GM12878 (cell line): Measurements from ENCODE around the gene ESYT2. TPM values are rescaled to one million over a fixed set of nuclear protein-coding genes. Genes with fewer than 3 reads are reported as not detected.

Experiments
- ATAC-seq: fragments of 200-7000 bp; cut with Tn5 transposase; 3 replicates; pipeline ENCODE4 v1.9.1; 2020; ENCODE audit warnings: mild to moderate bottlenecking, moderate library complexity
- BruUV-seq: library from RNA; stranded (reverse); fragments of 400-500 nt; replicated peaks from 2 replicates; lab custom pipeline; 2021; lab: Mats Ljungman, UMichigan
- CTCF ChIA-PET: fragments of 300-600 bp; sonication (Branson Sonifier 250); formaldehyde crosslinking; extraction: SDS; loops from one replicate; lab custom pipeline; 2021; ENCODE audit warnings: inconsistent platforms; lab: Yijun Ruan, JAX
- POLR2A ChIA-PET: fragments of 350-600 bp; formaldehyde crosslinking; extraction: SDS; loops from one replicate; lab custom pipeline; 2021; ENCODE audit warnings: inconsistent platforms; lab: Charles Lee
- RAD21 ChIA-PET: fragments of 300-600 bp; sonication (Branson Sonifier 250); formaldehyde crosslinking; loops from one replicate; lab custom pipeline; 2023; ENCODE audit warnings: antibody characterized with exemption; ENCODE audit not compliant: unreplicated experiment; lab: Charles Lee
- SMC1A ChIA-PET: fragments of 300-600 bp; sonication (Branson Sonifier 250); formaldehyde crosslinking; loops from one replicate; lab custom pipeline; 2023; ENCODE audit not compliant: unreplicated experiment, uncharacterized antibody; lab: Charles Lee
- DNase-seq: peaks from one replicate; pipeline ENCODE4 v3.0.0-alpha.2; 2011; ENCODE audit warnings: low read depth, low spot score
- FAIRE-seq: peaks from 3 replicates; lab custom pipeline; 2011; peaks lifted over from hg19 to GRCh38; lab: Jason Lieb, UNC
- H2AFZ ChIP-seq: 2 replicates; pipeline ENCODE4 v1.6.0; 2011; ENCODE audit warnings: low read depth, low read length, control low read depth; ENCODE audit not compliant: control insufficient read depth
- H3K27ac ChIP-seq: 2 replicates; pipeline ENCODE4 v1.5.1; 2011; ENCODE audit warnings: control low read depth; ENCODE audit not compliant: control insufficient read depth, insufficient read depth
- H3K27me3 ChIP-seq, 2 experiments: replicated peaks in 1 of 2; 2 replicates each; pipeline versions ENCODE4 v1.6.0 to v1.6.1; 2011; ENCODE audit warnings: low read length in 1 of 2; ENCODE audit not compliant: control insufficient read depth in 2 of 2, insufficient read depth in 2 of 2
- H3K36me3 ChIP-seq, 2 experiments: 2 replicates each; pipeline ENCODE4 v1.5.1; 2011; ENCODE audit warnings: low read length in 1 of 2; ENCODE audit not compliant: control insufficient read depth in 2 of 2, insufficient read depth in 2 of 2
- H3K4me1 ChIP-seq: 2 replicates; pipeline ENCODE4 v1.6.1; 2011; ENCODE audit warnings: mild to moderate bottlenecking, low read length, moderate library complexity, mixed read lengths; ENCODE audit not compliant: control insufficient read depth, insufficient read depth
- H3K4me2 ChIP-seq: 2 replicates; pipeline ENCODE4 v1.6.0; 2011; ENCODE audit warnings: control low read depth; ENCODE audit not compliant: control insufficient read depth, insufficient read depth
- H3K4me3 ChIP-seq: fragments of 200-600 bp; sonication (generic); 2 replicates; pipeline ENCODE4 v1.5.1; 2016
- H3K79me2 ChIP-seq: 2 replicates; pipeline ENCODE4 v1.6.0; 2011; ENCODE audit warnings: low read length; ENCODE audit not compliant: control insufficient read depth, insufficient read depth
- H3K9ac ChIP-seq: 2 replicates; pipeline ENCODE4 v1.8.0; 2011; ENCODE audit warnings: low read length, control low read depth, mixed read lengths; ENCODE audit not compliant: control insufficient read depth, insufficient read depth
- H3K9me3 ChIP-seq: replicated peaks from 3 replicates; pipeline ENCODE4 v1.5.1; 2011; ENCODE audit warnings: mild to moderate bottlenecking, low read length; ENCODE audit not compliant: control insufficient read depth, insufficient read depth
- H4K20me1 ChIP-seq: 2 replicates; pipeline ENCODE4 v1.6.0; 2011; ENCODE audit not compliant: control insufficient read depth, insufficient read depth
- ATF7 ChIP-seq: fragments of 450-650 bp; IDR thresholded peaks from 2 replicates; pipeline ENCODE4 v1.6.1; 2016; ENCODE audit warnings: low read depth, mild to moderate bottlenecking
- BCL3 ChIP-seq: IDR thresholded peaks from 2 replicates; pipeline ENCODE4 v1.6.1; 2011; ENCODE audit warnings: borderline replicate concordance, low read depth, mild to moderate bottlenecking, moderate library complexity, low read length; ENCODE audit not compliant: insufficient read depth, poor library complexity, severe bottlenecking
- E2F8 ChIP-seq: fragments of 450-650 bp; IDR thresholded peaks from 2 replicates; pipeline ENCODE4 v1.6.1; 2018; ENCODE audit warnings: mild to moderate bottlenecking, low read depth, moderate library complexity; ENCODE audit not compliant: partially characterized antibody
- JUNB ChIP-seq: IDR thresholded peaks from 2 replicates; pipeline ENCODE4 v1.6.1; 2016; ENCODE audit warnings: antibody characterized with exemption, mild to moderate bottlenecking
- MEF2B ChIP-seq: fragments of 450-650 bp; IDR thresholded peaks from 2 replicates; pipeline ENCODE4 v1.6.1; 2018; ENCODE audit warnings: mild to moderate bottlenecking, moderate library complexity; ENCODE audit not compliant: partially characterized antibody, poor library complexity, severe bottlenecking
- MTA3 ChIP-seq: IDR thresholded peaks from 2 replicates; pipeline ENCODE4 v1.6.1; 2012; ENCODE audit warnings: low read length, inconsistent platforms, borderline replicate concordance
- STAT1 ChIP-seq: fragments of 450-650 bp; conservative IDR thresholded peaks from 2 replicates; pipeline ENCODE4 v1.6.1; 2014; ENCODE audit warnings: antibody characterized with exemption, mild to moderate bottlenecking
- WGBS: methylation state at CpG from one replicate; pipeline ENCODE4 v1.1.6; 2016; ENCODE audit warnings: low lambda C conversion rate; ENCODE audit not compliant: insufficient replicate concordance, insufficient coverage; ENCODE audit errors: missing lambda C conversion rate; 5-methylcytosine and 5-hydroxymethylcytosine counted together
- in situ Hi-C: fragments of 300-500 bp; cut with MboI; formaldehyde crosslinking; loops from 9 replicates; pipeline ENCODE4 v1.14.3; 2018; ENCODE audit warnings: mixed read lengths
- intact Hi-C: fragments of 100-400 bp; cut with micrococcal nuclease; formaldehyde crosslinking; loops from one replicate; pipeline ENCODE4 v1.14.2; 2022; ENCODE audit not compliant: unreplicated experiment
- polyA plus RNA-seq, 11 experiments: library from polyadenylated mRNA; depleted of rRNA in 4 of 11; unstranded in 6 of 11; stranded (reverse) in 5 of 11; fragments of >200 nt; fragmentation: Nextera tagmentation in 4 of 11; fragmentation: Illumina TruSeq in 1 of 11; extraction: Ambion mirVana in 4 of 11; extraction: Trizol in 1 of 11; gene quantifications; 1 replicate in 1 of 11; 2 replicates in 10 of 11; pipeline versions ENCODE4 v1.2.1 to v1.2.3, GENCODE V29; 2011 to 2016; ENCODE audit warnings: inconsistent platforms in 2 of 11, missing spikeins in 2 of 11, low read depth in 1 of 11
- total RNA-seq, 4 experiments: library from RNA; depleted of rRNA in 3 of 4; stranded (reverse); fragments of >200 nt in 3 of 4; fragmentation: Illumina TruSeq in 1 of 4; extraction: Trizol in 1 of 4; gene quantifications; 2 replicates each; pipeline versions ENCODE4 v1.2.1 to v1.2.3, GENCODE V29; 2013 to 2021

Gene ESYT2
- total and polyA plus RNA-seq, 10 of the 15 experiments (the other 5 are each of a cell fraction or from before 2014, with no cell fraction given), result 1.9 to 44.6 (median 21.4) TPM

- H3K4me2 ChIP-seq, result no peak overlapping the region
- WGBS, result 93% methylated on average over 16 of the region's 16 CpGs
- peaks cover 7 to 13% of the 10 kb centered on the region in 2 experiments for H3K36me3 ChIP-seq
- CTCF ChIA-PET, result interaction anchor here (2.2 kb wide), 1 partner anchor 218 kb away, joined by 8 read pairs; no protein-coding TSS in a partner anchor
- no TSS peak for BruUV-seq
- H3K9me3 ChIP-seq, result no peaks in the 10 kb centered on the region
- no peak overlapping the region for H3K9ac ChIP-seq
- intact Hi-C loops, result no loop called here
- SMC1A ChIA-PET, result interaction anchor here (1.2 kb wide), 1 partner anchor 65 kb away, joined by 3 read pairs; no protein-coding TSS in a partner anchor
- H3K79me2 ChIP-seq, result no peaks in the 10 kb centered on the region
- H4K20me1 ChIP-seq, result no peaks in the 10 kb centered on the region
- no peaks in the 10 kb centered on the region for H3K4me1 ChIP-seq
- no peak overlapping the region for H3K4me3 ChIP-seq
- no peak for FAIRE-seq
- POLR2A ChIA-PET, result no interaction called here
- in situ Hi-C loops, result no loop called here
- no peaks in the 10 kb centered on the region for H3K27me3 ChIP-seq
- no peak overlapping the region for H2AFZ ChIP-seq
- ATAC-seq, result no peak
- H3K27ac ChIP-seq, result no peak overlapping the region
- no peak for TF ChIP-seq JUNB
- TF ChIP-seq BCL3, result no peak
- no peak for TF ChIP-seq E2F8
- no peak for TF ChIP-seq STAT1
- TF ChIP-seq MTA3, result no peak
- TF ChIP-seq MEF2B, result no peak
- no peak for TF ChIP-seq ATF7
- no peak for DNase-seq
- RAD21 ChIA-PET, result no interaction called here
Observed at GRCh38 chr7:158758586-158759244, 70.6 kb downstream of the ESYT2 start.
